Stimulated activated CD8-positive, alpha-beta memory T cell treated with anti-CD3 and anti-CD28 coated beads, Interleukin-15, amount 100 ng/mL, for 1 hour (primary cell): ENCODE measurements around the gene TMEM273.

Source experiments
- DNase-seq: peaks from one replicate; pipeline ENCODE4 v3.0.0-alpha.2; 2020; ENCODE audit warnings: low read depth

TMEM273 gene

DNA sequence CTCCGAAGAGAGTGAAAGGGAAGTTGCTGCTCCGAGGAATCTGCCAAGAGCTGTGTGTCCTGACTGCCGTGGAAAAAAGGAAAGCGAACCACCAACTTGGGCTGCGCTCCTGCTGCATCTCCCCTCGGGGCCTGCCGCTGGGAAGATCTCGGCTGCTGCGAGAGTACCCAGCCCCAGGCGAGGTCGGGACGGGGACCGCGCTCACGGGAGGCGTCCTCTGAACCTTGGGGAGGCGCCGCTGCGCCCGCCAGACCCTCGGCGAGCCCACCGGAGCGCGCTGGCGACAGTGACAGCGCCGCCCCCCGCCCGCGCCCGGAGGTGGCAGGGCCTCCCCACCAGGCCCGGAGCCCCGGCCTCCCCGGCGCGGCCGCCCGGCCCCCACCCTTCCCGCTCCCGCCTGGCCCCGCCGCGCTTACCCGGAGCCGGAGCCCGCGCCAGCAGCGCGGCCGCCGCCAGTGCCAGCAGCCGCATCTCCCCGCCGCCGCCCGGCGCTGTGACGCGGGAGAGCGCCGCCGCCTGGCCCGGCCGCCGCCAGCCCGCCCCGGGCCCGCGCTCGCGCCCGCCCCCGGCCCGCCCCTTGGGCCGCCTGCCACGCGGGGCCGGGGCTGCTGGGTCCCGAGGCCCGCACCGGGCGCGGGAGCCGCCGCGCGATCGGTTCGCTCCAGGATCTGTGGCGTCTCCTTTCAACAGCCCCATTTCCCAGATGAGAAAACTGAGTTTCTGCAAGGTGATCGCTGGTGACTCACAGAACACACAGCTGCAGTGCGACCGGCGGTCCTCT, 73.0 kb downstream of the TMEM273 start, which contains the start of gene VSTM4:
TSS of gene VSTM4 (minus strand) at position 508 of the 781 bp plus-strand sequence. CDS start at position 471, 37 bp downstream.
- DNase-seq = no peak

DNA sequence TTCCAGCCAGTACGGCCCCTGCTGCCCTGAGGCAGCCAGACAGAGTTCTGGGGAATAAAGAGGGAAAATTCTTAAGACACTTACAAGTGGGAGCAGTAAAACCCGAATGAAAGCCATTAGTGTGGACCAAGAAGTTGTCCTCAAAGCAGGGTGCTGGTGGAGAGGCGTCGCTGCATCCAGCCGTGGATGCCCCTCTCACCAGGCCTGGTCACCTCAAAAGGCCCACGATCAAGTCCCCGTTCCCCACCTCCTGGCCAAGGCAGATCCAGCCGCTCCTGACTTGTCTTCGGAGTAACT, 73.5 kb downstream of the TMEM273 start:
- DNase-seq = no peak

DNA sequence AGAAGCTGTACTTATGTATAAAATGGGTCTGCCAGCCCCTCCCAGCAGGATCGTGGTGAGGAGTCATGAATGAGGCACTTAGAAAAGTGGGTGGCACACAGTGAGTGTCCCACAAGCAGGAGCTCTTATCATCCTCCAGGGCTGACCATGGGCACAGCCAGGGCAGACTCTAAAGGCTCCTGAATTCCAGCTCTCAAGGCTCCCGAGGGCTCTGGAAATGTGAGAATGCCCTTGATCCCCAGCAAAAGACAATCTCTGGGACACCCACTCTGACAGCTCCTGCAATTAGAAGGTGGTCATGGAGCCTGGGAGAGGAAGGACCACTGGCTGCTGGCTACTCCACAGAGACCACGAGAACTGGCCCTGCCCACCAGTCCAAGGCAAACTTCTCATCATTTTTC, 74.5 kb downstream of the TMEM273 start:
- no peak for DNase-seq

DNA sequence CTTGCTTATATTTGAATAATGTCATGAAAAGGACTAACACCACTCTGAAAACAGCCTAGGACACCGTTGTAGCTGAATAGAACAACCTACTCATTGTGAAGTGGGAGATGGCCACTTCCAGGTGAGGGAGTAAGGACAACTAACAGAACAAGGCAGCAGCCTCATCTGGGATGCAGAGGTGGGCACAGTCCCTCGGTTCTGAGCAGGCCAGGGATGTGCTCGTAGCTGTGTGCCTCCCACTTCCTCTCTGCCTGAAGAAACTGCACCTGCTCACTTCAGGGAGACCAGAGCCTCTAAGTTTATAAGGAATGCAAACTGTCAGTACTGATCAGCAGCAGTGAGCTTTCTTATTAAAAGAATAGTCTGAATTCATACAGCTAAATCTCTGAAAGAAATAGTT, 75.3 kb downstream of the TMEM273 start:
- no peak for DNase-seq

DNA sequence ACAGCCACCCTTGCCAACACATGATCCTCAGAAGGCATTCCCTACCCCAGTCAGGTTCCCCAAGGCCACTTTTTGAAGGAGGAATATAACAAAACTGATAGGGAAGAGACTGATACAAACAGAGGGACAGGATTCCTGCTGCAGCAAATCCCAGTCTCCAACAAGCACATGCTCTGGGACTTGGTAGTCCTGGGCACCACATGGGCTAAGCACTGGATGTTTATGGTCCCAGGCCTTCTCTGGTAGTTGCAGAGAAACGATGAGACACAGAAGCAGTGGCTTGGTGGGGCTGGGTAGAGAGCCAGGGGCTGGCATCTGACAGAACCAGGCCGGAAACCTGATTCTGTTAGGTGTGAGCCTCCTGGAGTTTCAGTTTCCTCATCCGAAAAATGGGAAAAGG, 76.1 kb downstream of the TMEM273 start:
- no peak for DNase-seq

DNA sequence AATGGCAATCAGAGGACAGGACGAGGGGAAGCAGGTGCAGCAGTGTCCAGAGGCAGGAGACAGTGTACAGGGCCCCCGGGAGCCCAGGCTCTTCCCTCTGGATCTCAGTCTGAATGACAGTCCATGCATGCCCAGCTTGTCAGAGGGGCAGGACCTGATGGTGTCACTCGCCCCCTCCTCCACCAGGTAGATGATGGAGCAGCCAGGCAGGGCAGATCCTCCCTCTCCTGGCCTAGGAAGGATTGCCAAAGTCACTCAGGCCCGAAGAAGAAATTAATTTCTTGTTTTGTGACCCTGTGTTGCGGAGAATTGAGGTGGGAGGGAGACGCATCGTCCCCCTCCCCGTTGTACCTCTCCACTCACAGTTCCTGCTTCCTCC, 76.9 kb downstream of the TMEM273 start:
- no peak for DNase-seq

DNA sequence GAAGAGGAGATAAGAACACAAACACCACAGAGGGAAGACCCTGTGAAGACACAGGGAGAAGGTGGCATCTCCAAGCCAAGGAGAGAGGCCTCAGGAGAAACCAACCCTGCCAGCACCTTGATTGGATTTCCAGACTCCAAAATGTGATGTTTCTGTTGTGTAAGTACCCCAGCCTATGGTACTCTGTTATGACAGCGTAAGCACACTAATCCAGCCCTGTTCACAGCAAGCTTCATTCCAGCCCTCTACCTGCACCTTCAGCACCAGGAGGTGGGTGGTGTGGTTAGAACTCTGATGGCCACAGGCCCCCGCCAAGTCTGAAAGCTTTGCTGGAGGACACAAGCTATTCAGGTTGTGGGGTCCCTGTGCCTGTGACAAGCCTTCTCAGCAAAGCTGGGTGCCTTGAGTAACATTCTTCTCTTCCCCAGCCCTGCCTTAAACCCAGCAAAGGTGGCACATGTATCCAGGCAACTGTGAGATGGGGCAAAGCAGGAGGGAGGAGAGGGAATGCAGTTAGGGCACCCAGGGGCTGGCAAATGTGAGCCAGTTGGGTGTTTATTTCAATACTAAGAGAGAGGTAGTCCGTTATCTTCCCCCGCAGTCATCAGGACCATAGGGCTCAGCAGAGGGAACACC, 77.4 kb downstream of the TMEM273 start:
- no peak for DNase-seq

DNA sequence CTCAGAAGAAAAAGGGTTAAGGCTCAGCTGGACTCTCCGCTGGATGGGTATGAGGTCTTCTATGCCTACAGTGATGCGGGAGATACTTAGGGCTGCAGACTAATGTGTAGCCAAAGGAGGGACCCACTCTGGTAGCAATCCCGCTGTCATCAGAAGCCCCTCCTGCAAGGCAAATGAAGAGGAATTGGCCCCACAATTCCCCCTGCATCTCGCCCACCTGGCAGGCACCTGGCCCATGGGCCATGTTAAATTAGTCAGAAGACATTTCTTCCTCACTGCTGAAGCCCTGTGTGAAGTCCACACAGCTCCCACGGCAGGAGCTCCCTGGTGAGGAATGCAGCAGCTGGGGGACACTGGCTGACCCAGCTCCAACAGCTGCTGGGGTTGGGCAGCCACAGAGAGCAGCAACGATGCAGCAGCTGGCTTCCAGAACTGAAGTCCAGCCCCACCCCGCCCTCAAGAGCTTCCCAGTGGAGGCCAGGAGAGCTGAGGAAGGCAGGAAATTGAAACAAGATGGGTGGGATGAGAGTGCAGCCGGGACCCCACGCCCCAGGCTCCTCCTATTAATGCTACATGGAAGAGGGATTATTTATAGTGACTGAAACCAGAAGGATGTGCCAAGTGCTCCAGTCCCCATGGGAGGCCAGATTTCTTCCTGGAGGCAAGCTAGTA, 78.4 kb downstream of the TMEM273 start:
- DNase-seq = no peak

DNA sequence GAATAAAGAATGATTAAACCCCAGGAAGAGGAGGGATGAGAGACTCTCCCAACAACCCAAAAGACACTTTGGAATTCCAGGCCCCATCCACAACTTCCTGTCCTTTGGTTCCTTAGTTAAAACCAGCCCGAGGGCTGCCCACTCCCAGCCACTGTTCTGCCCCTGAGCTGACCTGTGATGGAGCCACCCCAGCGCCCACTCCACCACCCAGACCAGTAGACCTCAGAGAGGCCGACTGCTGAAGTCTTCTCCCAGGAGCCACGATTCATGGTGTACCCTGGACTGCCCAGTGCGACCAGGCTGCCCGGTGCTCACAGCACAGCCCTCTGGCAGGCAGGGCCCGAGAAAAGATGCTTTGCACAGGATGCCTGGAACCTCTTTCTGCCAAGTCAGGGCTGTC, 79.5 kb downstream of the TMEM273 start:
- DNase-seq = no peak

DNA sequence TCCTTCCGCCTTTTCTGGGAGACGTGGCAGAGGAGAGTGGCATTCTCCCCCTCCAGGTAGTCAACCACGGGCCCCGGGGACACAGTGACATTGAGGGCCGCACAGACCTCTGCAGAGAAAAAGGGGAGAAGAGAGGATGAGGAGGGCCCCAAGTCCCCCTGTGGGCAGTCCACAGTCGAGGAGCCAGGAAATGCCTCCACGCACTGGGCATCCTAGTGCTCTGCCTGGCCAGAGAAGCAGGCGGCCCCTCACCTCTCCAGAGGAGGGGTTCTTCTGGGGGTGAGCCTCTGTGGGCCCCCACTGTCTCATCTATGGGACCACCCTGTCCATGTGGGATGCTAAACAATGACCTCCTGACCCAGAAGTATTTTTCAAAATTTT, 80.3 kb downstream of the TMEM273 start:
- DNase-seq = no peak

DNA sequence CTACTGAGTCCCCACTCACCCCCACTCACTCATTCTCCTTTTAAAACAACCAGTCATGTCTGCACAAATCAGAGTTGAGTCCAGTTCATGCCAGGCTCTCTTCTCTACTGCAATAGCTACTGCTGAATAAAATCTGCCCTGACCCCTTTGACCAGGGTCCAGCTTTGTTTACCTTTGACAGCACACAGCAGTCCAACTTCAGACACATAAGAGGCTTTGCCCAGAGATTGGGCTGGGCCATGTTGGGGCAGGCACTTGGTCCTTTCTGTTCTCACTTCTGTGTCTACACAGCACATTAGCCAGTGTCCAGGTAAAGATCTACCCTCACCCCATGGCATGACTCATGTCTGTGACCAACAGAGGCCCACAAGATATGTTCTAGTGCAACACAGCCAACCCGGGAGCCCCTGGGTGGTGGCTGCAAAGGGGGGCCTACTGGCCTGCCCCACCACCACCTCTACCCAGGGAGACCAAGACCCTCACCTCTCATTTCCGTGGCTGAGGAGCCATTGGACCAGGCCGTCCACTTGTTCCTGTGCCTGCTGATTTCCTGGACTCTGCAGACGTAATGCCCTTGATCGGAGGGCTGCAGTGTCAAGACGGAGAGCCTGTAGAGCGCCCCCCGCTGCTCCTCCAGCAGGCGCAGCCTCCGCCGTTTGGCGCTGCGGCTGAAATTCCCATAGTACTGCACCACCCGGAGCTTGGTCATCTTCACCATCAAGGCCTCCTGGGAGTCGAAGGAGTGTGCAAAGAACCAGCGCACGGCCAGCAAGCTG, 80.9 kb downstream of the TMEM273 start:
- no peak for DNase-seq

DNA sequence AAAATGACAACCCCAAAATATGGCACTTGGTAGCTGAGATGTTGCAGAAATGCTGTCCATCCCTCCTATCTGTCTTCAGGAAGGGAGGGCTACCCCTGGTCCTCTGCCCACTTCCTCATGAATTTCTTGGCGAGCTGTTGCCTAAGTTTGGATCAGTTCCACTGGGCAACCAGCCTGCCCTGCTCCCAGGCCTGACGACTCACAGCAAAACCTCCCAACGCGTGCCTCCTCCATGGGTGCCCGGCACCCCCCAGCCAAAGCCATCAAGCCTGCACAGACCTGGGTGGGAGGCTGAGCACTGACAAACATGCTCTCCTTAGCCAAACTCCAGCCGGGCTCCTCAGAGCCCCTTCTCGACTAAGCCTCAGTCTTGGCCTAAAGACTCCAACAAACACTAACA, 81.7 kb downstream of the TMEM273 start:
- DNase-seq = no peak

DNA sequence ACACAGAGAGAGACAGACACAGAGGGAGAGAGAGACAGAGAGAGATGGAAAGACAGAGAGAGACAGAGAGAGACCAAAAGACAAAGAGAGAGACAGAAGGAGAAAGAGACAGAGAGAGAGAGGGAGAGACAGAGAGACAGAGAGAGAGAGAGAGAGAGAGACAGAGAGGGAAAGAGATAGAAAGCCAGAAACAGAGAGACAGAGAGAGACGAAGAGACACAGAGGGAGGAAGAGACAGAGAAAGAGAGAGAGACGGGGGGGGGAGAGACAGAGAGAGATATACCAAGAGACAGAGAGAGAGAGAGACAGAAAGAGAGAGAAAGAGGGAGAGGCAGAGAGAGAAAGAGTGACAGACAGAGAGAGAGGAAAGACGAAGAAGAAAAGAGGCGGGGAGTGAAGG, 83.1 kb downstream of the TMEM273 start:
- no peak for DNase-seq
